Inflammatory macrophage treated with lipopolysaccharide for 1 hour (primary cell): Measurements from ENCODE around the gene NKAIN2.
A peak's percentile ranks its signal among the peaks of the same experiment; 100 is the strongest.
"Not testable (repeated sequence)": the region's sequence is repeated elsewhere in the genome, so short reads cannot be mapped to it uniquely, and the experiment has no call there.

ENCODE experiments used
- DNase-seq, 2 donors: peaks; one replicate each; pipeline ENCODE4 v3.0.0-alpha.2; 2020 to 2022

The NKAIN2 gene

GRCh38 chr6:124530926-124531325, 727.3 kb downstream of the NKAIN2 start:
- DNase-seq, result peak; percentile 40 to 74

GRCh38 chr6:124535299-124535698, 731.6 kb downstream of the NKAIN2 start:
- no peak for DNase-seq

- no peak for DNase-seq
Measured at GRCh38 chr6:124535746-124536145, 732.1 kb downstream of the NKAIN2 start.

GRCh38 chr6:124536157-124536841, 732.6 kb downstream of the NKAIN2 start:
- no peak for DNase-seq

- peak; percentile 13 to 24 for DNase-seq
Measured at GRCh38 chr6:124536842-124537191, 733.2 kb downstream of the NKAIN2 start.

- peak; percentile 41 to 51 for DNase-seq
Measured at GRCh38 chr6:124539096-124539495, 735.4 kb downstream of the NKAIN2 start.

- no peak for DNase-seq
Measured at GRCh38 chr6:124541573-124541972, 737.9 kb downstream of the NKAIN2 start.

GRCh38 chr6:124546601-124547000, 742.9 kb downstream of the NKAIN2 start:
- peak; percentile 12 to 26 for DNase-seq

GRCh38 chr6:124551711-124552233, 748.1 kb downstream of the NKAIN2 start:
- no peak for DNase-seq

- DNase-seq, result no peak
Measured at GRCh38 chr6:124557873-124558272, 754.2 kb downstream of the NKAIN2 start.

GRCh38 chr6:124560078-124560477, 756.4 kb downstream of the NKAIN2 start:
- DNase-seq, result peak; percentile 18 to 48

GRCh38 chr6:124560873-124561567, 757.4 kb downstream of the NKAIN2 start:
- no peak for DNase-seq

- DNase-seq, result no peak
Measured at GRCh38 chr6:124561635-124562130, 758.0 kb downstream of the NKAIN2 start.

GRCh38 chr6:124564125-124564524, 760.5 kb downstream of the NKAIN2 start:
- DNase-seq, result not testable (repeated sequence)

- no peak for DNase-seq
Measured at GRCh38 chr6:124567401-124567800, 763.7 kb downstream of the NKAIN2 start.

- DNase-seq, result no peak
Measured at GRCh38 chr6:124573953-124574352, 770.3 kb downstream of the NKAIN2 start.

GRCh38 chr6:124577734-124578281, 774.1 kb downstream of the NKAIN2 start:
- no peak for DNase-seq

- no peak for DNase-seq
Measured at GRCh38 chr6:124590001-124590400, 786.3 kb downstream of the NKAIN2 start.

GRCh38 chr6:124599656-124600055, 796.0 kb downstream of the NKAIN2 start:
- no peak for DNase-seq

- no peak for DNase-seq
Measured at GRCh38 chr6:124604719-124605118, 801.1 kb downstream of the NKAIN2 start.

GRCh38 chr6:124607119-124607627, 803.5 kb downstream of the NKAIN2 start:
- no peak for DNase-seq

- DNase-seq, result no peak
Measured at GRCh38 chr6:124613031-124613430, 809.4 kb downstream of the NKAIN2 start.

- DNase-seq, result no peak
Measured at GRCh38 chr6:124622351-124622750, 818.7 kb downstream of the NKAIN2 start.

GRCh38 chr6:124633655-124634054, 830.0 kb downstream of the NKAIN2 start:
- no peak for DNase-seq
